ENCODE results near the gene KRT80. TPM values are rescaled to one million over a fixed set of nuclear protein-coding genes. Genes with fewer than 3 reads are reported as not detected.
A peak's percentile ranks its signal among the peaks of the same experiment; 100 is the strongest.

KRT80 gene
- total and polyA plus RNA-seq, 10 donors, result 0.03 to 0.37 (median 0.17) TPM; not detected in 7

GRCh38 chr12:52173526-52173925 is 18.3 kb downstream of the KRT80 start:
- 91 to 94% (median 93%) methylated on average over 14 to 20 of the region's 20 CpGs for WGBS, 5 donors
- no peaks in the 10 kb centered on the region for H3K36me3 ChIP-seq
- no peaks in the 10 kb centered on the region for H3K9me3 ChIP-seq
- H3K4me1 ChIP-seq, result peaks cover 0 to 28% (median 1%) of the 10 kb centered on the region in 6 donors
- no peak overlapping the region for H3K4me3 ChIP-seq
- H3K27me3 ChIP-seq (replicated peaks in 1 of 7), result no peaks in the 10 kb centered on the region
- no peak for DNase-seq
- intact Hi-C loops (cut with DNase I; ENCODE audit: low total_unique reads), result loop anchor here (5.0 kb wide), 1 partner anchor 704 kb away; no protein-coding TSS in a partner anchor
- H3K27ac ChIP-seq, result no peak overlapping the region
- no peak for TF ChIP-seq POLR2A (IDR thresholded peaks at IDR 0.05)
- no peak for TF ChIP-seq CTCF (IDR thresholded peaks at IDR 0.05 in 8 of 11, conservative IDR thresholded peaks at IDR 0.05 in 3 of 11)
- no peak for TF ChIP-seq POLR2AphosphoS5 (IDR thresholded peaks at IDR 0.05)

GRCh38 chr12:52172956-52173355 is 18.9 kb downstream of the KRT80 start:
- 94 to 96% (median 96%) methylated on average over 16 to 17 of the region's 17 CpGs for WGBS, 5 donors
- H3K4me3 ChIP-seq, result no peak overlapping the region
- peaks cover 0 to 26% (median 1%) of the 10 kb centered on the region in 6 donors for H3K4me1 ChIP-seq
- TF ChIP-seq POLR2AphosphoS5 (IDR thresholded peaks at IDR 0.05), result no peak
- no peak for TF ChIP-seq CTCF (IDR thresholded peaks at IDR 0.05 in 8 of 11, conservative IDR thresholded peaks at IDR 0.05 in 3 of 11)
- TF ChIP-seq POLR2A (IDR thresholded peaks at IDR 0.05), result no peak
- H3K36me3 ChIP-seq, result no peaks in the 10 kb centered on the region
- intact Hi-C loops (cut with DNase I; ENCODE audit: low total_unique reads), result loop anchor here (5.0 kb wide), 1 partner anchor 704 kb away; no protein-coding TSS in a partner anchor
- no peaks in the 10 kb centered on the region for H3K9me3 ChIP-seq
- H3K27me3 ChIP-seq (replicated peaks in 1 of 7), result no peaks in the 10 kb centered on the region
- DNase-seq, result no peak
- no peak overlapping the region for H3K27ac ChIP-seq

- 64 to 79% (median 72%) methylated on average over 10 of the region's 10 CpGs for WGBS, 5 donors
- no peak overlapping the region for H3K27ac ChIP-seq
- no peaks in the 10 kb centered on the region for H3K9me3 ChIP-seq
- DNase-seq, result no peak
- no peak overlapping the region for H3K4me3 ChIP-seq
- intact Hi-C loops (cut with DNase I; ENCODE audit: low total_unique reads), result loop anchor here (5.0 kb wide), 1 partner anchor 705 kb away; no protein-coding TSS in a partner anchor
- no peaks in the 10 kb centered on the region for H3K27me3 ChIP-seq (replicated peaks in 1 of 7)
- no peaks in the 10 kb centered on the region for H3K36me3 ChIP-seq
- H3K4me1 ChIP-seq, result peaks cover 0 to 26% (median 1%) of the 10 kb centered on the region in 6 donors
- TF ChIP-seq POLR2A (IDR thresholded peaks at IDR 0.05) (no peak), CTCF (IDR thresholded peaks at IDR 0.05 in 8 of 11, conservative IDR thresholded peaks at IDR 0.05 in 3 of 11) (peak in 1 of 11 experiments; percentile 26)
Measured at GRCh38 chr12:52171950-52172512, 19.8 kb downstream of the KRT80 start.

- intact Hi-C loops (cut with DNase I; ENCODE audit: low total_unique reads), result loop anchor here (5.0 kb wide), 1 partner anchor 706 kb away; no protein-coding TSS in a partner anchor
- 85 to 89% (median 87%) methylated on average over 6 to 9 of the region's 9 CpGs for WGBS, 5 donors
- DNase-seq, result no peak
- Histone ChIP-seq H3K4me3 (no peak overlapping the region), H3K27me3 (replicated peaks in 1 of 7) (no peaks in the 10 kb centered on the region), H3K4me1 (peaks cover 0 to 23% (median 1%) of the 10 kb centered on the region in 6 donors), H3K36me3 (no peaks in the 10 kb centered on the region), H3K9me3 (no peaks in the 10 kb centered on the region), H3K27ac (peak overlapping the region in 5 of 8 donors; percentile 1 to 68 (median 54))
- TF ChIP-seq CTCF (IDR thresholded peaks at IDR 0.05 in 8 of 11, conservative IDR thresholded peaks at IDR 0.05 in 3 of 11) (no peak), POLR2A (IDR thresholded peaks at IDR 0.05) (no peak), POLR2AphosphoS5 (IDR thresholded peaks at IDR 0.05) (no peak)
Measured at GRCh38 chr12:52170827-52171226, 21.0 kb downstream of the KRT80 start.

Measured in spleen (tissue), 11 donors.